GM19463 (cell line): ENCODE results near the gene FRMD8.
A peak's percentile ranks its signal among the peaks of the same experiment; 100 is the strongest.

Experiments
- ATAC-seq: cut with Tn5 transposase; IDR thresholded peaks from one replicate; pipeline ENCODE4 v1.9.1; 2021; ENCODE audit warnings: mild to moderate bottlenecking, moderate library complexity; ENCODE audit not compliant: unreplicated experiment

FRMD8 gene

GRCh38 chr11:65386307-65387140, at the start of gene FRMD8:
Gene FRMD8 (plus strand): TSS chr11:65386637. CDS start chr11:65387037, 400 bp downstream.
- ATAC-seq = peak; percentile 43

- no peak for ATAC-seq
Observed at GRCh38 chr11:65338676-65339075, 47.8 kb upstream of the FRMD8 start.

GRCh38 chr11:65340226-65340625, 46.2 kb upstream of the FRMD8 start:
- ATAC-seq = no peak

- ATAC-seq = no peak
Observed at GRCh38 chr11:65341856-65342255, 44.6 kb upstream of the FRMD8 start.

GRCh38 chr11:65351511-65351910, 34.9 kb upstream of the FRMD8 start:
- ATAC-seq = no peak

GRCh38 chr11:65352783-65353182, 33.7 kb upstream of the FRMD8 start:
- ATAC-seq = no peak

- ATAC-seq = no peak
Observed at GRCh38 chr11:65353376-65353775, 33.1 kb upstream of the FRMD8 start.

GRCh38 chr11:65353900-65354264, 32.6 kb upstream of the FRMD8 start:
- no peak for ATAC-seq

GRCh38 chr11:65354265-65355012, 32.0 kb upstream of the FRMD8 start, which contains the start of gene TIGD3:
Gene TIGD3 (plus strand): TSS chr11:65354751. CDS start chr11:65355809, 1,058 bp downstream.
- peak; percentile 96 for ATAC-seq

GRCh38 chr11:65355013-65355775, 31.2 kb upstream of the FRMD8 start:
- peak; percentile 29 for ATAC-seq

- ATAC-seq = no peak
Observed at GRCh38 chr11:65355776-65356393, 30.6 kb upstream of the FRMD8 start.

- ATAC-seq = no peak
Observed at GRCh38 chr11:65356394-65356972, 30.0 kb upstream of the FRMD8 start.

GRCh38 chr11:65357856-65358356, 28.5 kb upstream of the FRMD8 start:
- ATAC-seq = no peak

GRCh38 chr11:65362320-65362931, 24.0 kb upstream of the FRMD8 start:
- no peak for ATAC-seq

GRCh38 chr11:65362966-65363365, 23.5 kb upstream of the FRMD8 start:
- no peak for ATAC-seq

GRCh38 chr11:65363770-65364169, 22.7 kb upstream of the FRMD8 start:
- ATAC-seq = no peak

GRCh38 chr11:65366340-65366773, 20.1 kb upstream of the FRMD8 start:
- no peak for ATAC-seq

GRCh38 chr11:65370659-65371049, 15.8 kb upstream of the FRMD8 start:
- ATAC-seq = no peak

- no peak for ATAC-seq
Observed at GRCh38 chr11:65373839-65374580, 12.4 kb upstream of the FRMD8 start.
